GM18873 (cell line): ENCODE measurements around the gene FZR1.
A peak's percentile ranks its signal among the peaks of the same experiment; 100 is the strongest.
"Not testable (repeated sequence)": the region's sequence is repeated elsewhere in the genome, so short reads cannot be mapped to it uniquely, and the experiment has no call there.

Source experiments
- ATAC-seq: cut with Tn5 transposase; IDR thresholded peaks from one replicate; pipeline ENCODE4 v1.9.1; 2021; ENCODE audit warnings: mild to moderate bottlenecking, moderate library complexity, moderate number of reproducible peaks; ENCODE audit not compliant: unreplicated experiment, low FRiP score

FZR1 gene

GRCh38 chr19:3565139-3565538, 59.0 kb downstream of the FZR1 start:
- ATAC-seq = no peak

GRCh38 chr19:3570042-3570441, 63.9 kb downstream of the FZR1 start:
- ATAC-seq = not testable (repeated sequence)

- ATAC-seq = no peak
Measured at GRCh38 chr19:3570606-3571011, 64.5 kb downstream of the FZR1 start.

GRCh38 chr19:3572132-3572854, 66.2 kb downstream of the FZR1 start:
- peak; percentile 84 for ATAC-seq

- no peak for ATAC-seq
Measured at GRCh38 chr19:3572855-3573161, 66.7 kb downstream of the FZR1 start, which contains the start of gene HMG20B. Gene HMG20B (plus strand): TSS chr19:3572944. CDS start chr19:3573310, 366 bp downstream.

GRCh38 chr19:3573162-3573857, 67.2 kb downstream of the FZR1 start:
- ATAC-seq = peak; percentile 6

GRCh38 chr19:3573858-3574637, 67.9 kb downstream of the FZR1 start:
- no peak for ATAC-seq

GRCh38 chr19:3575260-3575741, 69.2 kb downstream of the FZR1 start:
- no peak for ATAC-seq

GRCh38 chr19:3575949-3576673, 70.0 kb downstream of the FZR1 start:
- no peak for ATAC-seq

- ATAC-seq = no peak
Measured at GRCh38 chr19:3576696-3577443, 70.8 kb downstream of the FZR1 start.

- no peak for ATAC-seq
Measured at GRCh38 chr19:3577723-3578344, 71.7 kb downstream of the FZR1 start.

- no peak for ATAC-seq
Measured at GRCh38 chr19:3578390-3578789, 72.3 kb downstream of the FZR1 start.

GRCh38 chr19:3580156-3580934, 74.2 kb downstream of the FZR1 start:
- no peak for ATAC-seq

- ATAC-seq = not testable (repeated sequence)
Measured at GRCh38 chr19:3581792-3582191, 75.7 kb downstream of the FZR1 start.

- not testable (repeated sequence) for ATAC-seq
Measured at GRCh38 chr19:3584036-3584802, 78.1 kb downstream of the FZR1 start.

GRCh38 chr19:3585301-3586126, 79.4 kb downstream of the FZR1 start, which contains the start of gene GIPC3:
Gene GIPC3 (plus strand): TSS chr19:3585478. CDS start chr19:3585598, 120 bp downstream.
- no peak for ATAC-seq

- no peak for ATAC-seq
Measured at GRCh38 chr19:3586127-3586626, 80.1 kb downstream of the FZR1 start.
